Measurements from ENCODE around the gene PDHX.
"Not testable (repeated sequence)": the region's sequence is repeated elsewhere in the genome, so short reads cannot be mapped to it uniquely, and the experiment has no call there.

The PDHX gene

DNA sequence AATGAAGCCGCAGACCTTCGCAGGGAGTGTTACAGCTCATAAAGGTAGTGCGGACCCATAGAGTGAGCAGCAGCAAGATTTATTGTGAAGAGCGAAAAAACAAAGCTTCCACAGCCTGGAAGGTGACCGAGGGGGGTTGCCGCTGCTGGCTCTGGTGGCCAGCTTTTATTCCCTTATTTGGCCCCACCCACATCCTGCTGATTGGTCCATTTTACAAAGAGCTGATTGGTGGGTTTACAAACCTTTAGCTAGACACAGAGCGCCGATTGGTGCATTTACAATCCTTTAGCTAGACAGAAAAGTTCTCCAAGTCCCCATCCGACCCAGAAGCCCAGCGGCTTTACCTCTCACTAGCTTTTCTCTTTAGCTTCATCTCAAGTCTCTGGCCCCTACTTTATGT is 2.9 kb upstream of the PDHX start:
- FAIRE-seq = not testable (repeated sequence)

DNA sequence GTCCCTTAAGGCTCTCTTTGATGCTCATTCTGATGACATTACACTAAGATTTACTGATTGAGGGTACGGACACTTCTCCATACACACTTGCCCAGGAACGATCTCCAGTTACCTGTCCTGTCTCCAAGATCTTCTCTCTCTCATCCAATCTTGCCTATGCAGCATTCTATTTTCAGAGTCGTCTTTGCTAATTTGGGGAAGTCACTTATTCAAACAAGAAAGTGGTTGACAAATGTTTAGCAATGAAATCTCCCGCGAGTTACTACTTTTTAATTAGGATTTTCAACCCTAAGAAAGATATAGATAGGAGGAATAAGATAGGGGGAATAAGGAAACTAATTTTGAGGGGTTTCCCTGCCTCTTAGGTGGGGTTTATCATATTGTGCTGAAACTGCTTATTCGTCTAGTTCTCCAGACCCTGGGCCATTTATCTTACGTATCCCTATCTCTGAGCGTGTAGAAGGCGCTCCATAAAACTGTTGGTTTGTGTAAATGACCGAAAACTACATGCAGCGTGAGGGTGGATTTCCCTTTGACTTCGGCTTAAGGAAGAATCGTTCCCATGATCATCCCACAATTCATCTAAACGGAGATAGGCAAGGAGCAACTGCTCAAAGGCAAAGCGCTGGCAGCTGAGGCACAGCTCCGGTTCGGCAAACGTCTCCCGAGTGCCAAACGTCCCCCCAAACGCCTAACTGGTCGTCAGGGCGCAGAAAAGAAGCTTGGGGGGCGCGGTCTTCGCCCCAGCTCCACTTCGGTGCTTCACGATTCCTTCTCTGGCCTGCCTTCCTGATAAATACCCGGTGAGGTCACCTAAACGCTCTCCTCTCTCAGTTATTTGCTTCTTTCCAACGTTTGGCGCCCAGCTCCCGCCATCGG is 1.0 kb upstream of the PDHX start:
- no peak for FAIRE-seq

DNA sequence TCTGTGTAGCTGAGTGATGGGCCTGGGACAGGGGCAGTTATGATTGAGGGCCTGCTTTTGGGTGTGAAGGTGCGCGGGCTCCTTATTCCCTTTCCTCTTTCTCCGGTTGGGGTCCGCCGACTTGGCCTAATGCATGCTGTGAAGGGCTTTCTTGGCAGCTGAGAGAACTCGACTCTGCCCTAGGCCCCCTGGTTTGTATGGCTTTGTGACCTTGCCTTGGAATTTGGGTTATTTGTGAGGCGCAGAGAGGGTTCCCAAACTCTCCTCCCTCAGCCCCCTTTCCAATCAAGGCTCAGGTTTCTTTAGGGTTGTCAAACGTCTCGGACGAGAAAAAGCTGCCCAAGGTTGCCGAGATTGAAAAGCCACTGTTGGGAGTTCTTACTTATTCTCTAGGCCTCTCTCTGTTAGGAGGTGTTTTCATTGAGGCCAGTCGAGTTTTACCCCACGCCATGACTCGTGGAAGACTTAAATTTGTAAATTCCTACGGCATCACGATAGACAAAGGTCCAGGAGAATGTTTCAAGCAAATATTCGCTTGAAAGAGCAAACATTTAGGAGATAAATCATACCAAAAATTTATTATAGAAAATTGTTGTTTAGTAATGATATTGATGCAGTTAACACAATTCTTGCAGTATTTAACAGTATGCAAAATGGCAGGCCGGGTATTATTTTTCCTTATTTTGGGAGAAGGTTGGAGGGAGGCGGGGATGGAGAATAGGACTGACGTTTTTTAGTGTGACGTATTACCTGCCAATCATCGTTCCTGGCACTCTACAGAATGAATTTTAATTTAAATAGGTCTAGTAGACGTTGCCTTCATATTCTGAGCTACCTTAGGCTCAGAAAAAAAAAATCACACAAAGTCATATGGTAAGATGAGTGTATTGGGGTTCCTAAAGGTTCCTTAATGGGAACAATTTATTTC is 689 bp downstream of the PDHX start:
- no peak for FAIRE-seq

DNA sequence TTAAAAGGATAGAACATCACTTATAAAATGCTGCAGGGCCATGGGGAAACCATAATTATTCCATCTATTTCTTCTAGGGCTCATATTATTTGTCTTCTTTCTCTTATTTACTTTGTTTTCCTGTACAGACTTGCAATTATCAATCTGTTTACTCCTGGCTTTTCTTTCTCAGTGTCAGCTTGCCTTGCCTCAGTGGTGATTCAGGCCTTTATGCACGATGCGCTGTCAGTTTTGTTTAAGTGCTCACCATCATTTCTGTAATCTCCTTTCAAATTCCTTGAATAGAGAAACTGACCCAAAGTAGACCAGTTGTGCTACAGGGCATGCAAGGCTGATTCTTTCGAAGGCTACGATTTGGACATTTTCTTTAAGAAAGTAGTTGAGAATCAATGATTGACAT is 4.7 kb downstream of the PDHX start:
- FAIRE-seq = no peak

DNA sequence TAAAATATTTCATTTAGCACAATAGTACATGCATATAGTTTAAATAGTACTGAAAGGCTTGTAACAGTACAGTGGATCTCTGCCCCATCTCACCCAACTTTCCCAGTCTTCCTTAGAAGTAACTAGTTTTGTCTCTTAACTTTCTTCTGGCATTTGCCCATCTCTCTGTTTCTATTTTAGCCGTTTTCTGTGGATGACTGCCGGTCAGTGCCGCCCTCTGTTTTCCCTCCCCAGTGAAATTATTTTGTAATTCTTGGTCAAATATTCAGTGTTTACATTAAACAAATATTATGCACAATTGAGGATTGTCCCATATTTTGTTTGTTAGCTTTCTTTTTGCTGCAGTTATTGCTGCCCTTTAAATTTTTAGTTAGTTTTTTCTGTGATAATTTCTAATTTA is 8.3 kb downstream of the PDHX start:
- FAIRE-seq = no peak

DNA sequence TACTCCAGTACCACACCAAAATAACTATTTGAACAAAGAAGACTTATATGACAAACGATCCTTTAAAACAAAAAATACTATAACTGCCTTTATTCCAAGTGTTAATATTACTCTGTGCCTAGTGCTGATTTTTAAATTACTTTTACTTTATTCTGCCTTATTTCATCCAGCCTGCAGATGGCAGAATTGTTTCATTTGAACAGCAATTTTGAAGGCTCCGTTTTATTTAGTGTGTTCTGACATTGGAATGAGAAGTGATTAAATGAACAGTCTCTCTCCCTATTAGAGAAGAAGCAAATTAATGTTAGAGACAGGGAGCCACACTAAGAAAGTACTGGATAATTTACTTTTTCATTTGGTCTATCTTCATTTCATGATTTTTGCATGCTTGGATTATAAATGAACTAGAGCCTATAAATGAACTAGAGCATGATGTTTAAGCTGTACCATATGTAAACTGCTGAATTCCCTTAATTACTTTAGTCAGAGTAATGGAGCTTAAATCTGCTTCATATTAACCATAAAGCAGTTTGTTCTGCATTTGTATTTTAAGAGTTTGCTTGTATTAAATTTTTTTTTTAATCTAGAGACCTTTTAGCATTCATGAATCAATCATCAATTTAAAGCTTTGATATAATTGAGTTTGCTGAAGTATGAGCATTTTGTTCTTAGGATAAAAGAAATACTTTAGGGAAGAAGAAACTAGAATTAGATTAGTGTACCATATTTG is 9.8 kb downstream of the PDHX start:
- peak; percentile 94 for FAIRE-seq

DNA sequence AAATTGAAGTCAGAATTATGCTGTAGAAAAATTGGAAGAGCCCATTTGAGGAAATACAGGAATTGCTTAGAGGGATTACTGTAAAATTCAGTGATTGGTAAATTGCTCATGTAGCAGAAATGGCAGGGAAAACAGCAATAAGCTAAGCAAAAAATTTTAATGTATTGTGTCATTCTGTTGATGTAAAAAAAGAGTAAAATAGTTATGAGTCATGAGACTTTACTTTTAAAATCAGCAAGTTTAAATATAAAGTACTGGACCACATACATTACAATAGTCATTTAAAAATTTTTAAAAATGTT is 10.4 kb downstream of the PDHX start:
- no peak for FAIRE-seq

DNA sequence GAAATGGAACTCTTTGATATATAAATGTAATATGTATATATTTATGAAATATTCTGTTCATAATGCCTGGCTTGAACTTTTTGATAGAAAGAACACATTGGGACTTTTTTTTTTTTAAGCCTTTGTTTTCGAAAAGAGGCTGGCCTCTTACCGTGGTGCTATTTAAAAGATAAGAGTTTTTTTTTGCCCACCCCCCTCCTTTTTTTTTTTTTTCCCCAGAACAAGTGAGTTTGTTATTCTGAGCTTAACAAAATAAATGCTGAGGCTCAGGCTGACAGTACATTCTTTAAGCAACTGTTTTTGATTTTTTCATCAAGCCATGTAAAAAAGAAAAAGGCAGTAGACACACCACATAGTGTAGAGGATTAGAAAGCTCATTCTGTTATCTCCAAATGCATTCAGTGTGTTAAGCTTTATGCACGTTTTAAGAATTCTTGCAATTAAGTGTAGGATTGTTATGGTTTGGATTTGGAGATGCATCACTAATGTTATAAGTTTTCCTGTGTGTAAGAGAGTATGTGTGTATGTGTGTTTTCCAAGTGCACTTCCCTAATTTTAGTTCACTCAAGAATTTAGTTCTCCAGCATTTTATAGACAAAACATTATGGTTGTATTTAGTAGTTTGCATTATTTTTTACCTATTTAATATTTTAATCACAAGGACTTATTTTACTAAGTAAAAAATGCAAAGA is 12.0 kb downstream of the PDHX start:
- FAIRE-seq = no peak

DNA sequence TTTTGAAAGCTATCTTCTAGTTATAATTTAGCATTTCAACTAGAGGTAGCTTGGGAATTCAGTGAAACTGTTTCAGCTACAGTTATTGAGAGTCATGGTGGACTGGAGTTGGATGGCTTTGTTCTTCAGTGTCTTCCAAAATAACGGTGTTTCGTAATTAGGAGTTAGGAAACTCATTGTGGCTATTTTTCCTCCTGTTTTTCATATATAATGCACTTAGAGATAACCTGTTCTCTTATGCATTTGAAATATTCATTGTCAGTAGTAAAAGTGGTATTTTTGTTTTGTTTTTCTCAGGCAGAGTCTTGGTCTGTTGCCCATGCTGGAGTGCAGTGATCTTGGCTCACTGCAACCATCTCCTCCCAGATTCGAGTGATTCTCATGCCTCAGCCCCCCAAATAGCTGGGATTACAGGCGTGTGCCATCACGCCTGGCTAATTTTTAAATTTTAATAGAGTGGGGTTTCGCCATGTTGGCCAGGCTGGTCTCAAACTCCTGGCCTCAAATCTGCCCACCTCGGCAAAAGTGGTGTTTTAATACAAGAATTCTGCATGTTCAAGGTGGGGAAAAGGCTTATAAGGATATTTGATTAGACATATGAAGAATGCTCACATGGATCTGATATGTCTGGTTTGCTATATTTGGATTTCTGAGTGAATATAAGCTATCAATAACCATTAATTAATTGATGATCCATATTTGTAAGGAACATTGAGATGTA is 12.7 kb downstream of the PDHX start:
- no peak for FAIRE-seq

DNA sequence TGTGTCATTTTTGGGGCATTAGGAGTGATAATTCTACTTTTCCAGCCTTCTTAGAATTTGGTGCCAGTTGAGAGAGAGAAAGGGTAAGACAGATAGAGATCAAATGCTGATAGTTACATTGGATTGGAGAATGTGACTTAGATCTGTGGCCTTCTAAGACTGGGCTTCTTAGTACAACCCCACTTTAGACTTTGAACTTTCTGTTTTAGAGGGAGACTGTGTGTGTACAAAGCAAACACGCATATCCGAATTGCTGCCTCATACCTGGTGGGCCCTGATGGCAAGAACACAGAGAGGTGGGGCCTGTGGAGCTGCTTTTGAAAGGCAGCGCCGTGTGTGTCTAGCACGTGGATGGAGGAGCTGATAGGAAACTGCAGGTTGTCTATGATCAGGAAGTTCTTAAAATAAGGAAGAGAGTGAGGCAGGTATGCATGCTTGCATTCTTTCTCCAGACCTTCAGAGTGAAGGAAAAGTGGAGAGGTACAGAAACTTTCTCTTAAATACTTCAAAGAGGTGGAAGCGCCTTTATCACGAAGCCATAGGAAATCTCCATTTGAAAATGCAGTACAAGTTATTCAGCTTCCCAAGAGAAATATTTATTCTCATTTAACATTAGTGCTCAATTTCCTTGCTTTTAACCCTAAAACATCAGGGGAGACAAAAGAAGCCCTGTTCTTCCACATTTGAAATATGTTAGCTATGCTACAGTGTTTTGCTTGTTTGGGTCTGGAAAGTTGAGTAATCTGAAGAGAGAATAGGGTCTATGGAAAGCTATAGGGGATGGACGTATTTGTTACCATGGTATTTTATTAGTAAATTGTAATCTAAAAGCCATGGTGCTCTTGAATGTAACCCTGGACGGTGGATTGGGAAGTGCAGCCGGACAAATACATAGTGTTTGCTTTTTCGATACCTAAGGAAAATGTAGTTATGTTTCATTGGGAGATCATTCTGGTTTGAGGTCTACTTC is 13.7 kb downstream of the PDHX start:
- no peak for FAIRE-seq

DNA sequence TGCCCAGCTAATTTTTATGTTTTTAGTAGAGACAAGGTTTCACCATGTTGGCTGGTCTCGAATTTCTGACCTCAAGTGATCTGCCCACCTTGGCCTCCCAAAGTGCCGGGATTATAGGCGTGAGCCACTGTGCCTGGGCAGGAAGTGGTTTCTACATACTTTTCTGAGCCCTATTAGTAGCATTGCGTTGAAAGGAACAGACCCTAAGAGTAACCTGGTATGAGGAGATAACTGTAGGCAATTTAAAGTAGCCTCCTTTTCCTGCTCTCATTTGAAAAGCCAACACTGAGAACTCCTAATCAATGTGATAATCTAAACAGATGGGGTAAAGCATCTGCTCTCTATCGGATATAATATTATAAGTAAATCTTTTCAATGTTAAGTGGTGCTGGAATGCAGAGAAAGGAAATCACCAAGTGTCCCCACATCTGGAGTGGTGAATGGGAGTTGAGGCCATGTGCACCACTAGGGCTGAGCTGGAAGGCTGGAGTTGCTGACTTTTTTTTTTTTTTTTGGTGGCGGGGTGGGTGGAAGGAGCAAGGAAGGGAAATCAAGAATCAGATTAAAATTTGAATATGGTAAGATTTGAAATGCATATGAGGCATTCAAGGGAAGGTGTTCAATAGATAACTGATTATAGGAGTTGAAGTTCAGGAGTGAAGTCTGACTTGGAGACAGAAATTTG is 20.7 kb downstream of the PDHX start:
- FAIRE-seq = no peak

DNA sequence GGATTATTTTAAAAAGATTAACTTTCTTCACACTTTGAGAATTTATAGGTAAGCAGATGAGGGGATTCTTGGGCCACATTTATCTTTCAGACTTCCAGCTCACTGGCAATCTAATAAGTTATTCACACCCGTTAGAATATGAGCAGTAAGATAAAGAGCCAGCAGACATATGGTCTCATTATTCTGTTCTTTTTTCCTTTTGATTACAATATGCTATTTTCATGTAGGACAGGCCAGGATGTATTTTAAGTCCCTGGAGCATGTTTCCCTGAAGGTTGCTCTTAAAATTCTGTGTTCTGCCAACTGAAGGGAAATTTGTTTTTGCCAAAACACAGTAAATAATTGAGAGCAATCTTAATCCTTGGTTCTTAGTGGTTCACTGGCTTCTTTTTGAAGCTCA is 22.2 kb downstream of the PDHX start:
- no peak for FAIRE-seq

DNA sequence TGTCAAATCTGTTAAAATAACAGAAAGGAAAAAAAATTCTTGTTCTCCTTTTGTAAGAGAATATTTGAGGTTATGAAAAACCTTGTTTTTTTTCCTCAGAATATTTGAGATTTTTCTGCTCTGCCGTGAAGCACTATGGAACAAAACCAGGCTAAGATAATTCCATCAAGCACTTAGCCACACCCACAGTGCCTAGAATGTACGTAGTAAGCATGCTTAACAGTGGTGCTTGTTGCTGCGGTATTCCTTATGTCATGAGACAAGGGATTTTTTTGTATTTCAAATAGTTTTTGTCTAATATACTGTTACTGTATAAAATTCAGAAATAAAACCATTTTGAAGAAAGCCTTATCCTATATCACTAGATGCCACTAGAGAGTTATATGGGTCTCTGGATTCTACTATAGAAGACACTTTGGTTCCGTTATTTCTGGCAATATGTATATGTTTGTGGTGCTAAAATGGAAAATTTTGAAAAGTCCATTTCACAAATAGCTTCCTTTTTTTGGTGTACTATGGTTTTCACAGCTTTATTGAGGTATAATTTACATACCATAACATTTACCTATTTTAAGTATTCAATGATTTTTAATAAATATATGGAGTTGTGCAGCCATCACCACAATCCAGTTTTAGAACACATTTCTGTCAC is 23.7 kb downstream of the PDHX start:
- FAIRE-seq = no peak

DNA sequence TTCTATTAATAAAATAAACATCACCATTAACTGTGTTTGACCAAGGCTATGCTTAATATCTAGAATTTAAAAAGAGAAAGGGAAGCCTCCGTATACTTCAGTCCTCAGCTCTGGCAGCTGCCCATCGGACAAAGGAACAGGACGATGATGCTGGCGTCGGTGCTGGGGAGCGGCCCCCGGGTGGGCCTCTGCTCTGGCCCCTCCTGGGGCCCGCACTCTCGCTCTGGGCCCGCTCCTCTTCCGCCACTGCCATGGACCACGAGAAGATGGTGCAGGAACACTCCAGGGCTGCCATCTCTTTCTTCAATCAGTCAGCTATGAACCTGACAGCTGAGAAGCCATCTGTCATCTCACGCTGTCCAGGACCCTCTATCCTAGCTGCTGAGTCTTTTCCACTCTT is 25.3 kb downstream of the PDHX start:
- FAIRE-seq = no peak

DNA sequence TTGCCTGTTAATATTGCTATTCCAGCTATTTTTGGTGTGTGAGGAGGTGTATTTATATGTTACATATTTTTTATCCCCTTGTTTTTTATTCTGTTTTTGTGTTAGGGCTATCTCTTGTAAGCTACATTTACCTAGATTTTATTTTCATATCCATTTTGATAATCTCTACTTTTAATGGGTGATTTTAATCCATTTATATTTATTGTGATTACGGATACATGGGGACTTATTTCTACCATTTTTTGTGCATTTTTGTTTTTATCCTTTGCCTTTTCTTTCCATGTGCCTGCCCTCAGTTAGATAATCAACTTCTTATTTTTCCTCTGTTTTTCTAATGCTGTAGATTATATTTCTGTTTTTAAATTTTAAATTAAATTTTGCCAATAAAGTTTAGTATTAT is 28.3 kb downstream of the PDHX start:
- peak; percentile 17 for FAIRE-seq

DNA sequence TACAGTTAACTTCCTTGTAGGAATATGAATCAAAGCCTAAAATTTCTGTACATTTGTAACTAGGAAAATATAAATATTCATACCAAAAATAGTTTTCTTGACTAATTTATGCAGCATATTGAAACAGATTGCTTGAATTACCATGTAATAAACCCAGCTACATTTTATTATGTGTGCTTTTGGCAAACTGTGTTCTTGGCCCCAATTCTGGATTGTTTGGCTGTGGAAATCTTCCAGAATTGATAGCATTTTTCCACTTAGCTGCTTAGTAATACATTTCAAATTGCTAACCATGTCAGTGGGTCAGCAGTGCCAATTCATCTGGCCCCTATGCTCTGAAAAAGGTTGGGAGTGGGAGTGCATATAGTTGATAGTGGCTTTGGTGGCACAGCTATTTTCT is 32.3 kb downstream of the PDHX start:
- FAIRE-seq = no peak

DNA sequence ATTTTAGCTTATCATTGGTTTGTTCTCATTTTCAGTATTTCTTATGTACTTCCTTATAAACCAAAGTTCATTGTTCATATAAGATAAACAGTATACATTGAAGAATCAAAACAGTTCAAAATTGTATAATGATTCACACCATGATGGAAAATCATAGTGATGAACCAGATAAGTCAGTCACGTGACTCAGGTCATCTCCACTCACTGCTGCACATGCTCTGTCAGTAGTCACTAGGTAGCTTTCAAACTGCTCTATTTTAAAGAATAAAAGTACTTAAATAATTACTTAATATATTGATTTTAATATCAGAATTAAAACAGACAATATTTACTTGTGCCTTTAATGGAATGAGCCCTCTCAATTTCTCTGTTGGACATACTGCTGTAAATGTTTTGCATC is 37.5 kb downstream of the PDHX start:
- FAIRE-seq = no peak

DNA sequence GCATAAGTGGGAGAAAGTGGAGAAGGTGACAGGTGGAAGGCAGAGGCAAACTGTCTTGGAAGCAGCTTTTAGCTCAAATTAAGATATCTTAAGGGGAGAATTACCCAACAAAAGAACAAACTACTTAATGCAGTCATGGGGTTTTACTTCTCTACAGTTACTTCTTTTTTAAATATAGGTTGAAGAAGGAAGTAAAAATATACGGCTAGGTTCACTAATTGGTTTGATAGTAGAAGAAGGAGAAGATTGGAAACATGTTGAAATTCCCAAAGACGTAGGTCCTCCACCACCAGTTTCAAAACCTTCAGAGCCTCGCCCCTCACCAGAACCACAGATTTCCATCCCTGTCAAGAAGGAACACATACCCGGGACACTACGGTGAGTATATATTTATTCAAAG is 40.8 kb downstream of the PDHX start:
- no peak for FAIRE-seq

DNA sequence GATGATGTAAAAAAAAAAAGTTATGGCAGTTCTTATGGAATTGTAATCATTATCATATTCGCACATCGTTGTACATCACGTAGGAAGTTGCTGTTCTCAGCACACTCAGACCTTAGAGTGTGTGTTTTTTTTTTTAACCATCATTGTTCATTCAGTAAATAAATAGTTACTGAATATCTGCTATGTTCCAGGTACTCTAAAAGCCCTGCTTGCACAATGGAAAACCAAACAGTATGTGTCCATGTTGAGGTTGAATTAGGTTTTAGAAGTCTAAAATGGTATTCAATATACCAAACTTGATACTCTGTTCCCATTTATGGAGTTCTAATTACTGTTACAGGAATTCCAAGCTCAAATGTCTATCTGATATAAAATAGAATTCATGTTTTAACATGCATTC is 41.2 kb downstream of the PDHX start:
- FAIRE-seq = no peak

DNA sequence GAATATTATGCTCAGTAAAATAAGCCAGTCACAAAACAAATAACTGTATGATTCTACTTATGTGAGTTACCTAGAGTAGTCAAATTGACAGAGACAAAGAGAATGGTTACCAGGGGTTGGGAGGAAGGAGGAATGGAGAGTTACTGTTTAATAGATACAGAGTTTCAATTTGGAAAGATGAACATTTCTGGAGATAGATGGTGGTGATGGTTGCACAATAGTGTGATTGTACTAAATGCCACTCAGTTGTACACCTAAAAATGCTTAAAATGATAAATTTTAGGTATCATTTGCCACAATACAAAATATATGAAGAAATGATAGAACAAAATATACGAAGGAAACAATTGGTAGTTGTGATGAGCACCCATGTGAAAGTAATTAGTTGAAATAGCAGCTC is 43.4 kb downstream of the PDHX start:
- no peak for FAIRE-seq
